SK-MEL-5 (cell line): ENCODE data around the gene PRDM12. TPM values are rescaled to one million over a fixed set of nuclear protein-coding genes. Genes with fewer than 3 reads are reported as not detected.

Experiments used
- small RNA-seq, 2 experiments: library from RNA; depleted of rRNA; stranded (forward); fragments of <200 nt; gene quantifications; one replicate each; pipeline ENCODE3, GENCODE V24; 2014
- total RNA-seq: library from RNA; depleted of rRNA; stranded (reverse); fragments of >200 nt; shearing (Covaris generic); gene quantifications from 2 replicates; pipeline ENCODE4 v1.2.3, GENCODE V29; 2014; rRNA removed

Gene PRDM12
- total RNA-seq, 1 experiment from 2014 or later: not detected

Small RNAs within 50 kb of the gene (small RNA-seq; reads per million reads assigned to genes)
- 0 reads per million in 2 experiments for gene AL359092.1
- gene MIR6856: 0 to 0.02 reads per million in 2 experiments

Other genes starting within 250 kb of the PRDM12 start
- 2.5 and 3.7 TPM in 2 replicates for gene ASS1, start 219.6 kb upstream of the PRDM12 start, total RNA-seq
- gene FUBP3, start 85.0 kb upstream of the PRDM12 start, total RNA-seq: 58.2 and 61.0 TPM in 2 replicates
- 41.3 and 46.7 TPM in 2 replicates for gene EXOSC2, start 29.2 kb downstream of the PRDM12 start, total RNA-seq
- 20.3 and 28.8 TPM in 2 replicates for gene ABL1, start 170.7 kb downstream of the PRDM12 start, total RNA-seq
- gene QRFP, start 232.2 kb downstream of the PRDM12 start, total RNA-seq: not detected in 2 replicates